Stimulated activated naive CD4-positive, alpha-beta T cell treated with Interleukin-2 at 50 U/mL for 16 hours (primary cell): ENCODE results near the gene NCBP1.

Experiments
- DNase-seq: peaks from one replicate; lab custom pipeline; 2025; lab: John Stamatoyannopoulos, UW

The NCBP1 gene

DNA sequence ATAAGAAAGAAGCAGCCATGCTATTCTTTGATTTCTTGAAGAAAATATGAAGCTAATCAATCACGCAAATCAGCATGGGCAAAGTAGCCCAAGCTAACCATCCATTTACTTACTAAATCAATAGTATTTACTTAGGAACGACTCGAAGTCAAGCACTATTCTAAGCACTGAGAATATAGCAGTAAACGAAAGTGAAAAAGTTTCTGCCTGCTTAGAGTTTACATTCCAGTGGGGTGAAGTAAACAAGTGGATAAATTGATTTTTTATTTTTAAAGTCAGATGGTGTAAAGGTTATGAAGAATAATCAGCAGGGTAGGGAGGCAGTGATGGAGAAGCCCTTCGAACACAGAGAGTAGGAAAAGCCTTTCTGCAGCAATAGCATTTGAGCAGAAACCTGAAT is 6.0 kb upstream of the NCBP1 start:
- DNase-seq, result no peak

- DNase-seq, result no peak
Observed at GRCh38 chr9:97628668-97629067, 5.0 kb upstream of the NCBP1 start.

GRCh38 chr9:97629156-97629555 is 4.5 kb upstream of the NCBP1 start:
- DNase-seq, result no peak

GRCh38 chr9:97630591-97630990 is 3.0 kb upstream of the NCBP1 start:
- DNase-seq, result no peak

GRCh38 chr9:97632248-97632984 is 1.2 kb upstream of the NCBP1 start:
- DNase-seq, result peak; percentile 14

DNA sequence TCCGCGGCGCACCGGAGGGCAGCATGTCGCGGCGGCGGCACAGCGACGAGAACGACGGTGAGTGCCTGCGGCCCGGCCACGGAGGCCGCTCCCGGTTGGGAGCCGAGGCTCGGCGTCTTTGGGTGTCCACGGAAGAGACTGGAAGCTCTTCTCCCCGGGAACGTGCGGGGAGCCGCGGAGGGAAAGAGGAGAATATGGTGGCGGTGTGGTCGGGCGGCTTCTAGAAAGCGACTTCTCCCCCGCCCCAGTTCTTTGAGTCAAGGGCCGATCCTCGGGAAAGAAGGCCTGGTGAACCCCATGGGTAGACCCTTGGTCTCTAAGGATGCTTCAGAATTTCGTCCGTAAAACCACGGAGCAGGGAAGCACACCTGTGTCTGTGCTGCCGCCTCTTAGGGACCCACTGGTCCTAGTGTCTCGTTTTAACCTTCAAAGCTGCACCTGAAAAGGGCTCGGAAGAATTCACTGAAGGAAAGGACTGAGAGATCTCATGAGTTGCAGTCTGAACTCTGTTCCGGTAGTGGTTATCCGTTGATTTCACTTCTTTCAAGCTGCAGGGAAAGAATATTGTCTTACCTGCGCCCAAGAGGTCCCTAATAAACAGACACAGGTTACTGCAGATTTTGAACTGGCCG is 354 bp downstream of the NCBP1 start:
- DNase-seq, result no peak

DNA sequence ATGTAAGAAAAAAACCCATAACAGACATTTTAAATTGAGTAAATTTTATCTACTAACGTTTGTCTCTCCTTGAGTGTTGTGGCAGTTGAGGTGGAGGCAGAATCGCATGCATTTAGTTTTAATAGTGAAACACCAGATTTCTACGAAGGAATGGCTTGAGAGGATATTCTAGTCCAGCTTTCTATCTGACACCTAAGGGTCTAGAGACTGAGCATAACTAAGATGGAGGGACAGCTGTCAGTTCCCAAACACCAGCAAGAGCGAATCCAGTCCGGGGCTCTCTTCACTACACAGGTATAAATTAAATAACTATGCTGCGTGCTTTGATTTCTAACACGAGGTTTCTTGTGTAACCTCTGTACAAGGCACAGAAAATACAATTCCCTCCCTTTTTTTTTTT is 1.4 kb downstream of the NCBP1 start:
- DNase-seq, result no peak

GRCh38 chr9:97636903-97637302 is 3.3 kb downstream of the NCBP1 start:
- DNase-seq, result no peak

- no peak for DNase-seq
Observed at GRCh38 chr9:97638666-97639065, 5.0 kb downstream of the NCBP1 start.

DNA sequence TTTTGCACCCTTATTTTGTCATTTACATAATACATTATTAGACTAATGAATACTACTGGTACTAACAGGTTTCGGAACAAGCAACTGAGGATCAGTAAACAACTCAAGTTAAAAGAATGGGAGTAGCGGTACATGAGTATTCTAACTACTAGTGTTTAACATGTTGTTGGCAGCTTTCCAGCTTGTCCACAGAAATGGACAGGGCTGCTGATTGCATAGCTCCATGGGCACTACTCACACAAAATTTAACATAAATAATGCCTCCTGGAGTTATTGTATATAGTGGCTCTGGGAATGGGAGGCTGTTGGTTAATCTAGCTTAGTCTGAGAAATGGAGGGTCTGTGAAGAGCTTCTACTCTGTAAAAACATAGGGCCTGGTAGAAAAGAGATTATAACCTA is 6.7 kb downstream of the NCBP1 start:
- no peak for DNase-seq

DNA sequence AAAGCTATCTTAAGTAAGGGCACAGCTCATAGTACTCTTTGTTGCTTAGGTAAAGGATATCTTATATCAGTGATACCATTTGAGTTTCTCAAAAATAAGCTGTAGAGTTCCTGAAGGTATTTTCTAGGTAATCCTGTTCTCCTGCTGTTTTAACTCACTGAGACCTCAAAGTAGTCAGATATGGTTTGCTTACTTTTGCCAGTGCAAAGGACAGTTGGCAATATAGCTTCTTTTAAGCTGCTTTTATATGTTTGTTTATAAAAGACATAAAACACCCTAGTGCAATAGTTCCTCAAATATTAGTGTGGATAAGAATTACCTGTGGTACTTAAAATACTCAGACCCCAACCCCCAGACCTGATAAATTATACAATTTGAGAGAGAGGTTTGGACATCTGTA is 12.1 kb downstream of the NCBP1 start:
- no peak for DNase-seq

- no peak for DNase-seq
Observed at GRCh38 chr9:97647996-97648395, 14.4 kb downstream of the NCBP1 start.

- no peak for DNase-seq
Observed at GRCh38 chr9:97651646-97652045, 18.0 kb downstream of the NCBP1 start.

DNA sequence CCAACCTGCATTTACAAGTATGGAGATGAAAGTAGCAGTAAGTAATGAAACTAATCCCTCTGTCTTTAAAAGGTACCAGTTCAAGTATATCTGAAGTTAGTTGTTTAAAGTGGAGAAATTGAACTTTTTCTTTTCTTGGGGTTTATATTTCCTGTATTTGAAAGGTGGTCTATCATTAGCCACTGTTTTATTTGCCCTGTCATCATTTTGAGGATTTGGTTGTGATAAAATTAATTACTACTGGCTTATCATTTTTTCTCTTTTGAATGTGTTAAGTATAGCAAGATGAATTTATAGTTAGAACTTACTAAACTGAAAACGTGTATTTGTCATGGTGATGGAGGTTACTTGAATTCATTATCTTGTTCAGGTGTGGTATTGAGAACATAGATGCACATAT is 25.1 kb downstream of the NCBP1 start:
- no peak for DNase-seq

DNA sequence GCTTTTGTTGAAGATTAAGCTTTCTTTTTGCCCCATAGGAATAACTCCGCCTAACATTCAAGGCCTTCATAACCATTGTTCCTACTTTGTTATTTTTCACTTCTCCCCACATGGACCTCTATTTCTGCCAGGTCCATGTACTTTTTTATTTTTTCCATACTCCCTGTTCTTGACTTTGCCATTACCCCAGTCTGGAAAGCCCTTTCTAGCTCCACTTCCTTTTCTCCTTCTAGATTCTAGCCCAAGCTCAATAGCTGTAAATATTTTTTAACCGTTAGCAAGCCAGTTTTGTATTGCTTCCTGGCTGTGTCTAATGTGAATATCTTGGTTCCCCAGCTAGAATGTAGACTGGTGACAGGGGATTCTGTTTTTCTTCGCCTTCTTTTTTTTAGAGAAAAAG is 26.1 kb downstream of the NCBP1 start:
- DNase-seq, result no peak

DNA sequence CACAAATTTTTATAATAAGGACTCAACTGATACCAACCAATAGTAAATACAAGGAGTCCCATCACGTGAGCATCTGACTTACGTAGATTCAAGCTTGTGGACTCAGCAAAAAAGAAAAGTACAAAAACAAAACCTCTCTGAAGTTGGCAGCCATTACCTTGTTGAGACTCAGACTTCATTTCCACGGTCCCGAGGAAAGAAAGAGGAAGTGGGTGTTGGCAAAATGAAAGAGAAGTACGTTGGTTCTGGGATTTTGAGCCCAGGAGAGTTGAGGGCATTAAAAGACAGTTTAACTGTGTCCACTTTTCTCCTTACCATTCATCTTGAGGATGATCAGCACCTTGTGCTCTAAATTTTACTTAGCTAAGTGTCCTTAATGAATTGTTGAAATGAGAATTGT is 26.7 kb downstream of the NCBP1 start:
- no peak for DNase-seq

DNA sequence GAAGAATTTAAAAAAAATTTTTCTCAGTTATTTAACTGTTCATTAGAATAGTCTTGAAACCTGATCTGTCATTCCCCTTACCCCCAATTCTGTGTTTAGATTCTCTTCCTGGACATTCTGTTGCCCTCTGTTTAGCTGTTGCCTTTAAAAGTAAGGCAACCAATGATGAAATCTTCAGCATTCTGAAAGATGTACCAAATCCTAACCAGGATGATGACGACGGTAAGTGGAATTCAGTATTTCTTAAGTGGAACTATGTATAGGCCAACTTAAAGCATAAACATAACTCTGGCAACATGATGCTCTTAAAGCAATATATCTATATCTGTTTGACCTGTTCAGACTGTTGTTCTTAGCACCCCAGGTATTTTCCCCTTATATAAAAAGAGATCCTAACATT is 27.2 kb downstream of the NCBP1 start:
- no peak for DNase-seq

GRCh38 chr9:97665742-97666141 is 32.1 kb downstream of the NCBP1 start:
- DNase-seq, result no peak

DNA sequence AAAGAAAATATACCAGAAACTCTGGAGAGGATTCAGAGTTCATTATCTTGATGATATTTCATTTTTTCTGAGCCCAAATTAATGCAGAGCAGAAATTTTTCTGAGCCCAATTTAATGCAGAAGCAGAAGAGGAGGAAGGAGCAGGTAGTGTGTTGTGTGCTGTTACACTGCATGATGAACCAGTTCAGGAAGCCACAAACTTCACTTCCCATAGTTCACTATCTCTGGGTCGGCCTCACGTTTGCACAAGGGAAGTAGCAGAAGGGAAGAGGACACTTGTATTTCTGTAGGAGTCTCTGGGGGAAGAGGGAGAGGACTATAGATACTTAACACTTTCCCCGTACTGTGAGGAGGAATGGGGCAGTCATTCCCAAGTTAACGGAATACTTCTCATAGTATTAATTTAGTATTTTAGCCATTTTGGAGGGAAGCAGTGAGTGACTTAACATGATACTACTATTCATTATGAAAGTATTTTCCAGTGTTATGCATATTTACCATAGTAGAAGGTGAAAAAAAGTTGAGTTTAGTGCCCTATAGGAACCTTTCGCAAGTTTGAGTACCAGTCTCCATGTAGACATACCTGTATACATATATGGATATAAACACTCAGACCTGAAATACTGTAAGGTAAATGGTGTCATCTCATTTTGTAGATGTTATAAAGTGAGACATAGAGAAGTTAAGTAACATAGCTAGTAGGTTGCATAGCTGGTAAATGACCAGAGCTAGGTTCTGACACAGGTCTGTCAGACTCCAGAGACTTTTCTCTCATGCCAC is 33.5 kb downstream of the NCBP1 start:
- DNase-seq, result no peak

DNA sequence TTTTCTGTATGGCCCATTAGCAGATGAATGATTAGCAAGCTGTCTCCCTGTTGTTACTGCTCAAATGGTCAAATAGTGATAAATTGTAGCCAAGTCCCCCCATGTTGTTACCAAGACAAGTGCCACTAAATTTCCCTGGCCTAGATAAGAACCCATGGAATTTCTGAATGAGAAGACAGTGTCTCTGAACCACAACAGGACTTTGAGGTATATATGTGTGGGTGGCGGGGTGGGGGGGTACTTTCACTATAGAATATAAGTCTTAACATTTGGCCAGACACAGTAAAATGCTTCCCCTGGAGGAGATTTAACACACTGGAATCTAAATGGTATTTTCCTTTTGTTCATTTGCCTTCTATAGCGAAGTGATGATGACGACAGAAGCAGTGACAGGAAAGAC is 34.9 kb downstream of the NCBP1 start:
- peak; percentile 14 for DNase-seq

DNA sequence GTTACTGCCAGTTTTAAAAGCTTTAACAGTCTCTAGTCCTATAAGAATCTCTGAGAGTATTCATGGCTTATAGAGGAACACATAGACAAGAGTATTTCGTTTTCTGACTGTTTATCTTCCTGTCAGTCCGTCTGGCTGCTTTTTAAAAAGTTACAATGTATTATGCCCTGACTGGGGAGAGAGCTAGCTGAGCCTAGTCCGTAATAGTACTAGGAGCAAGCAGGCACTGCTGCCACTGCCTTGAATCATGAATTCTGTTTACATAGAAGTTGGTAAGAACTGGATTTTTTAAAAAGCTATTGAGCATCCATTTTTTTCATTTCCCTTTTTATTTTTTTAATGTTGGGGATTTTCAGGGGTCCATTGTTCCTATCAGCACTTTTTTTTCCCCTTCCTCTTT is 37.0 kb downstream of the NCBP1 start:
- DNase-seq, result no peak

DNA sequence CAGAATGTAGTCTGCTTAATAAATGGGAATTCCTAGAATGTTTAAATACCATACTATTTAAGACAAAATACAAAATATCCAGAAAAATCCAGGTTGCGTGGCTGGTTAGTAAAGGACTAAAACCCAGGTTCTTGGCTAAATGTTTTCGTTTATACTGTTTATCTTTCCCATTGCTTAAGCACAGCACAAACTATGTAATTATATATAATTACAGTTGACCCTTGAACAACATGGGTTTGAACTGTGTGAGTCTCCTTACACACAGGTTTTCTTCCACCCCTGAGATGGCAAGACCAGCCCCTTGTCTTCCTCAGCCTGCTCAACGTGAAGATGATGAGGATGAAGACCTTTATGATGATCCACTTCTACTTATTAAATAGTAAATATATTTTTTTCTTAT is 38.8 kb downstream of the NCBP1 start:
- no peak for DNase-seq

GRCh38 chr9:97673922-97674321 is 40.3 kb downstream of the NCBP1 start:
- DNase-seq, result no peak
